Esophagus muscularis mucosa (tissue), 4 donors: ENCODE results near the gene LRRC4. TPM values are rescaled to one million over a fixed set of nuclear protein-coding genes. Genes with fewer than 3 reads are reported as not detected.

Experiments used
- DNase-seq: peaks from one replicate; pipeline ENCODE4 v3.0.0-alpha.2; 2017; ENCODE audit errors: extremely low spot score
- H3K27ac ChIP-seq, 4 donors: fragments of 200-600 bp; sonication (generic); replicated peaks in 1 of 4; 1 replicate in 3 of 4; 2 replicates in 1 of 4; pipeline ENCODE4 v1.5.1; 2016 to 2019; ENCODE audit warnings: mild to moderate bottlenecking in 1 of 4
- H3K27me3 ChIP-seq, 4 donors: fragments of 200-600 bp; sonication (generic); one replicate each; pipeline versions ENCODE4 v1.5.1 to v1.6.0; 2016 to 2019
- H3K36me3 ChIP-seq, 4 donors: fragments of 200-600 bp; sonication (generic); one replicate each; pipeline ENCODE4 v1.5.1; 2016 to 2019
- H3K4me1 ChIP-seq, 4 donors: fragments of 200-600 bp; sonication (generic); one replicate each; pipeline ENCODE4 v1.5.1; 2016 to 2019
- H3K4me3 ChIP-seq, 4 donors: fragments of 200-600 bp; sonication (generic); 1 replicate in 2 of 4; 2 replicates in 2 of 4; pipeline ENCODE4 v1.5.1; 2016 to 2019; ENCODE audit warnings: mild to moderate bottlenecking in 4 of 4, moderate library complexity in 1 of 4
- H3K9me3 ChIP-seq, 4 donors: fragments of 200-600 bp; sonication (generic); 1 replicate in 3 of 4; 2 replicates in 1 of 4; pipeline ENCODE4 v1.5.1; 2016 to 2019
- EP300 ChIP-seq: sonication (generic); formaldehyde crosslinking; IDR thresholded peaks from one replicate; pipeline ENCODE4 v1.6.1; 2017; ENCODE audit warnings: antibody characterized with exemption
- POLR2A ChIP-seq: fragments of 450-650 bp; IDR thresholded peaks from one replicate; pipeline ENCODE4 v1.6.1; 2017; ENCODE audit warnings: antibody characterized with exemption, moderate library complexity, mild to moderate bottlenecking, low read depth
- POLR2AphosphoS5 ChIP-seq, 2 donors: sonication (generic); formaldehyde crosslinking; IDR thresholded peaks; one replicate each; pipeline ENCODE4 v1.6.1; 2017; ENCODE audit warnings: antibody characterized with exemption in 2 of 2
- WGBS: methylation state at CpG from one replicate; pipeline ENCODE4 v1.1.5; 2018; 5-methylcytosine and 5-hydroxymethylcytosine counted together
- intact Hi-C: fragments of 100-400 bp; cut with DNase I; formaldehyde crosslinking; loops from one replicate; pipeline ENCODE4 v1.15.1; 2023
- total RNA-seq, 4 donors: library from RNA; depleted of rRNA; stranded (reverse); fragments of >200 nt; gene quantifications; one replicate each; pipeline versions ENCODE4 v1.1.0 to v1.2.1, GENCODE V29; 2016
- TF ChIP-seq, protein P1 (sequence below), 3 experiments: fragments of 200-600 bp in 2 of 3; fragments of 450-650 bp in 1 of 3; sonication (generic) in 2 of 3; IDR thresholded peaks; one replicate each; pipeline ENCODE4 v1.5.1; 2017 to 2019; ENCODE audit warnings: antibody characterized with exemption in 3 of 3, mild to moderate bottlenecking in 2 of 3, moderate library complexity in 1 of 3

The LRRC4 gene
- total RNA-seq, 4 donors from 2014 or later = under 0.01 to 1.3 (median 0.79) TPM

DNA sequence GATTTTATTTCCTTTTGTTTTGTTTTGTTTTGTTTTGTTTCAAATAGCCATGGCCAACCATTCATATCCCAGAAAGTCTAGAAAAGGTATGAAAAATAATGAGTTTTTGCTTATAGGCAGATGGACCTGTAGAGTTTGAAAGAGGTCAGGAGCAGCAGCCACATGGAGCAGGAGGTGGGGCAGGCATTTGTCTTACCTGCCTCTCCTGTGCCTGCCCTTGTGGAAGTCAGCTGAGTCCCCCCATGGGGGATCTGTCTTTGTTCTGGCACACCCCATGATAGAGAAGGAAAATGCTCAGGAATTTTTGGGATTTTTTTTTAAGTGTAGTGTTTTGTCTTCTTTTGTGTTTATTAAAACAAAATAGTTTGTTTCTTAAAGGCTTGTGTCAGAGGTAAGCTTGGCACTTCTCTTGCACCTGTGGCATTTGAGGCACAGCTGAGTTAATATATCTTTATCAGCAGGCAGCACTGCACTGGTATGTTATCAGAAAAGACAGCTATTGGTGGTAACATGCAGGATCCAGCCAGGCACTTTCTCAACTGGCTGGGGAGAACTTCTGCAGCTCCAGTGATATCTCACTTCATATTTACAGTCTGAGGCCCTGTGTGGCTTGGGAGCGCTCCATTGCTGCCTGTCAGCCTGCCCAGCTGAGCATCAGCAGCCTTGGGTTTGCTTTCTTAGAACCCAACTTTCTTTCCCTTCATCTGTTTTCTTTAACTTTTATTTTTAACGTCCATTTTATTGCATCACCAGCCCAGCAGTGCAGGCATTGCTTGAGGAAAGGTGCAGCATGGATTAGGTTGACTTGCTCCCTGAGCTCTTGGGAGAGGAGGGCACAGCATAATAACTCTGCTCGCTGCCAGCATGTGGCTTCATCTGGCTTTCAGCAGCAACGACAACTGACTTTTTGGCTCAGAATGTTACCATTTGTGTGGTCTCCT is 44.4 kb downstream of the LRRC4 start:
- Histone ChIP-seq H3K9me3 (no peaks in the 10 kb centered on the region), H3K27ac (no peak overlapping the region), H3K36me3 (peaks cover 0 to 13% (median 9%) of the 10 kb centered on the region in 4 donors), H3K4me1 (peaks cover 11 to 34% (median 17%) of the 10 kb centered on the region in 4 donors), H3K27me3 (no peaks in the 10 kb centered on the region), H3K4me3 (no peak overlapping the region)
- intact Hi-C loops = no loop called here
- TF ChIP-seq POLR2AphosphoS5 (IDR thresholded peaks at IDR 0.05) (no peak), POLR2A (no peak), EP300 (no peak)
- TF ChIP-seq, protein P1, sequence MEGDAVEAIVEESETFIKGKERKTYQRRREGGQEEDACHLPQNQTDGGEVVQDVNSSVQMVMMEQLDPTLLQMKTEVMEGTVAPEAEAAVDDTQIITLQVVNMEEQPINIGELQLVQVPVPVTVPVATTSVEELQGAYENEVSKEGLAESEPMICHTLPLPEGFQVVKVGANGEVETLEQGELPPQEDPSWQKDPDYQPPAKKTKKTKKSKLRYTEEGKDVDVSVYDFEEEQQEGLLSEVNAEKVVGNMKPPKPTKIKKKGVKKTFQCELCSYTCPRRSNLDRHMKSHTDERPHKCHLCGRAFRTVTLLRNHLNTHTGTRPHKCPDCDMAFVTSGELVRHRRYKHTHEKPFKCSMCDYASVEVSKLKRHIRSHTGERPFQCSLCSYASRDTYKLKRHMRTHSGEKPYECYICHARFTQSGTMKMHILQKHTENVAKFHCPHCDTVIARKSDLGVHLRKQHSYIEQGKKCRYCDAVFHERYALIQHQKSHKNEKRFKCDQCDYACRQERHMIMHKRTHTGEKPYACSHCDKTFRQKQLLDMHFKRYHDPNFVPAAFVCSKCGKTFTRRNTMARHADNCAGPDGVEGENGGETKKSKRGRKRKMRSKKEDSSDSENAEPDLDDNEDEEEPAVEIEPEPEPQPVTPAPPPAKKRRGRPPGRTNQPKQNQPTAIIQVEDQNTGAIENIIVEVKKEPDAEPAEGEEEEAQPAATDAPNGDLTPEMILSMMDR (IDR thresholded peaks at IDR 0.05) = no peak
- 74% methylated on average over 4 of the region's 4 CpGs for WGBS
- DNase-seq = no peak

DNA sequence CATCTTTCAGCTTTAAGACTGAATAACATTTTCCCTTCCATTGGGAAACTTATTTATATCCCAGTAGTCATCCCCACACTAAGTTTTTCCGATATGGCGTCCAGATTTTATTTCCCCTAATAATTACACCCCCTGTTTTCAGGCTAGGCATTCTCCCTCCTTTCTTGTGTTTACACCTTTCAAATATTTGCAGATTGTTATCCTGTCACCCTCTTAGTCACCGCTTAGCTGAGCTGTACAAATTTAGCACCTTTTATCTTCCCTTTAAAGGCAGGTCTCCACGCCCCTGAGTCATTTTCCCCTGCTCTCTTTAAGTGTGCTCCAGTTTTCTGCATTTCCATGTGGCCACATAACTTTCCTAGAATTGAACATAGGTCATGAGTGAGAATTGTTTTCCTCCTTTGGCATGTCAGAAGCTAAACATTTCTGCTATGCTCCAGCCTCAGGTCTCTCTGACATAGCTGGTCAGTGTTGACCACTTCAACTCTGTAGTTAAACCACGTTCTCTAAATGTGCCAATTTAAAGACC is 47.4 kb downstream of the LRRC4 start:
- Histone ChIP-seq H3K27me3 (no peaks in the 10 kb centered on the region), H3K4me1 (peaks cover 9 to 28% (median 17%) of the 10 kb centered on the region in 4 donors), H3K4me3 (no peak overlapping the region), H3K36me3 (no peaks in the 10 kb centered on the region), H3K9me3 (no peaks in the 10 kb centered on the region), H3K27ac (no peak overlapping the region)
- TF ChIP-seq POLR2A (no peak), POLR2AphosphoS5 (IDR thresholded peaks at IDR 0.05) (no peak), EP300 (no peak)
- TF ChIP-seq, protein P1 (IDR thresholded peaks at IDR 0.05) = no peak
- intact Hi-C loops = no loop called here
- 70% methylated on average over 5 of the region's 5 CpGs for WGBS
- no peak for DNase-seq

DNA sequence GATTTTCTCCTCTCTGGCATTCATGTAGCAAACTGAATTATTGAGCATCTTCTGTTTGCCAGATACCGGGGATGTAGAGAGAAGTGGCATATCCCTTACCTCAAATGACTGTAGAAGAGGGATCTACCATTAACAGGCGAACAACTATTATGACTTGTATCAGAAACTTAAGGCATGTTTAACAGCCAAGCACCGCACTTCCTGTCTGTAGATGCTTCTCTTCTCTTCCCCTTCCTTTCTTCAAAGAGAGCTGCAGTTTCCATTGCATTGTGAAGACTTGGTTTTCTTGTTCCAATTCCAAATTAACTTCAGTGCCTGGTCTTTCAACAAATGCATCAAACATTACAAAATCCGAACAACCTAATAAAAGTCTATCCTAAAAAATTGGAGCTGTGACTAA is 49.3 kb downstream of the LRRC4 start:
- 97% methylated on average over 4 of the region's 4 CpGs for WGBS
- intact Hi-C loops = no loop called here
- TF ChIP-seq, protein P1 (IDR thresholded peaks at IDR 0.05) = no peak
- TF ChIP-seq POLR2A = no peak
- no peak for TF ChIP-seq EP300
- TF ChIP-seq POLR2AphosphoS5 (IDR thresholded peaks at IDR 0.05) = no peak

DNA sequence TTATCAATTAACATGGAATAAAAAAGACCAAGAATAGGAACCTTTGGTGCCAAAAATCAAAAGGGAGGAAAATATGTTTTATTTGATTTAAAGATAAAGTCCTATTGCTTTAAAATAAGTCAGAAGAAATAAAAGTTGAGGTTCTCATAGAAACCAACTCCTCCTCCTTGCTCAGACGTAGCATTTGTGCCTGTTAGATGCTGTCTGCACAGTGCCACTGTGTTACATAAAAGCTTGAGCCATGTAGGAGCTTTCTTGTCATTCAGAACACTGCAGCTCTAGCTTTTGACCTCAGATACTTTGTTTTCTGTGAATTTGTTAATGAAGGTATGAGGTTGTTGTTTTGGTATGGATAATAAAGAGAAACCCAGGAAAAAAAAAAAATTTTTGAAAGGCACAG is 50.3 kb downstream of the LRRC4 start:
- H3K27me3 ChIP-seq = no peaks in the 10 kb centered on the region
- no peak for DNase-seq
- H3K9me3 ChIP-seq = no peaks in the 10 kb centered on the region
- TF ChIP-seq POLR2AphosphoS5 (IDR thresholded peaks at IDR 0.05) = no peak
- TF ChIP-seq POLR2A = no peak
- TF ChIP-seq, protein P1 (IDR thresholded peaks at IDR 0.05) = no peak
- TF ChIP-seq EP300 = no peak
- peaks cover 0 to 11% (median 7%) of the 10 kb centered on the region in 4 donors for H3K4me1 ChIP-seq
- no peaks in the 10 kb centered on the region for H3K36me3 ChIP-seq
- H3K4me3 ChIP-seq = no peak overlapping the region
- intact Hi-C loops = no loop called here
- WGBS = 69% methylated on average over 1 of the region's 1 CpG
- H3K27ac ChIP-seq = no peak overlapping the region

More for the DNA sequence above, 49.3 kb downstream of the LRRC4 start:
- Histone ChIP-seq H3K4me1 (peaks cover 0 to 14% (median 11%) of the 10 kb centered on the region in 4 donors), H3K27ac (no peak overlapping the region), H3K36me3 (no peaks in the 10 kb centered on the region), H3K9me3 (no peaks in the 10 kb centered on the region), H3K4me3 (no peak overlapping the region), H3K27me3 (no peaks in the 10 kb centered on the region)
- no peak for DNase-seq
